Epithelial cell of proximal tubule (primary cell): ENCODE measurements around the gene SCN4A. TPM values are rescaled to one million over a fixed set of nuclear protein-coding genes. Genes with fewer than 3 reads are reported as not detected.

Experiments
- DNase-seq: peaks from one replicate; pipeline ENCODE4 v3.0.0-alpha.2; 2011; ENCODE audit warnings: low read depth
- H3K4me3 ChIP-seq: 2 replicates; pipeline ENCODE4 v1.5.1; 2011; ENCODE audit warnings: low read depth, mild to moderate bottlenecking, low read length
- total RNA-seq: library from RNA; depleted of rRNA; stranded (reverse); fragments of >200 nt; gene quantifications from 2 replicates; pipeline ENCODE4 v1.2.3, GENCODE V29; 2015
- TF ChIP-seq, protein P1 (sequence below): conservative IDR thresholded peaks from 2 replicates; pipeline ENCODE4 v1.5.1; 2012; ENCODE audit warnings: low read depth, mild to moderate bottlenecking, low read length

Gene SCN4A
- total RNA-seq, 1 donor from 2014 or later, result not detected

DNA sequence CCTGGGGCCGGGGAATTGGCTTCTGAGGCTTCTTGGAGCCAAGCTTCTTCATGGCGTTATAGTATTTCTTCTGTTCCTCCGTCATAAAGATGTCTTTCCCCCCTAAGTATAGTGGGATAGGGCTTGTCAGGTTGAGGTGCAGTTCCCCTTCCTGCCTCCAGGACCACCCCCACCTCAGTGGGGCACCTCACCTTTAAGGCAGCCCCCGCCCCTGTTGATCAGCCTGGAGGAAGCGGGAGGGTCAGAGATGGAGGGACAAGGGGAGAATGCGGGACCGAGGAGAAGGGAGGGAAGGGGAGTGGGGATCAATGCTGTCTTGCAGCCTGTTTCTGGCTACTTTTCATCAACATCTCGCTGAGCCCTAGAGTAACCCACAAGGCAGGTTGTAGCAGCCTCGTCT is 29.0 kb downstream of the SCN4A start:
- DNase-seq, result no peak
- H3K4me3 ChIP-seq, result no peak overlapping the region
- TF ChIP-seq, protein P1, sequence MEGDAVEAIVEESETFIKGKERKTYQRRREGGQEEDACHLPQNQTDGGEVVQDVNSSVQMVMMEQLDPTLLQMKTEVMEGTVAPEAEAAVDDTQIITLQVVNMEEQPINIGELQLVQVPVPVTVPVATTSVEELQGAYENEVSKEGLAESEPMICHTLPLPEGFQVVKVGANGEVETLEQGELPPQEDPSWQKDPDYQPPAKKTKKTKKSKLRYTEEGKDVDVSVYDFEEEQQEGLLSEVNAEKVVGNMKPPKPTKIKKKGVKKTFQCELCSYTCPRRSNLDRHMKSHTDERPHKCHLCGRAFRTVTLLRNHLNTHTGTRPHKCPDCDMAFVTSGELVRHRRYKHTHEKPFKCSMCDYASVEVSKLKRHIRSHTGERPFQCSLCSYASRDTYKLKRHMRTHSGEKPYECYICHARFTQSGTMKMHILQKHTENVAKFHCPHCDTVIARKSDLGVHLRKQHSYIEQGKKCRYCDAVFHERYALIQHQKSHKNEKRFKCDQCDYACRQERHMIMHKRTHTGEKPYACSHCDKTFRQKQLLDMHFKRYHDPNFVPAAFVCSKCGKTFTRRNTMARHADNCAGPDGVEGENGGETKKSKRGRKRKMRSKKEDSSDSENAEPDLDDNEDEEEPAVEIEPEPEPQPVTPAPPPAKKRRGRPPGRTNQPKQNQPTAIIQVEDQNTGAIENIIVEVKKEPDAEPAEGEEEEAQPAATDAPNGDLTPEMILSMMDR, result peak; percentile 16

DNA sequence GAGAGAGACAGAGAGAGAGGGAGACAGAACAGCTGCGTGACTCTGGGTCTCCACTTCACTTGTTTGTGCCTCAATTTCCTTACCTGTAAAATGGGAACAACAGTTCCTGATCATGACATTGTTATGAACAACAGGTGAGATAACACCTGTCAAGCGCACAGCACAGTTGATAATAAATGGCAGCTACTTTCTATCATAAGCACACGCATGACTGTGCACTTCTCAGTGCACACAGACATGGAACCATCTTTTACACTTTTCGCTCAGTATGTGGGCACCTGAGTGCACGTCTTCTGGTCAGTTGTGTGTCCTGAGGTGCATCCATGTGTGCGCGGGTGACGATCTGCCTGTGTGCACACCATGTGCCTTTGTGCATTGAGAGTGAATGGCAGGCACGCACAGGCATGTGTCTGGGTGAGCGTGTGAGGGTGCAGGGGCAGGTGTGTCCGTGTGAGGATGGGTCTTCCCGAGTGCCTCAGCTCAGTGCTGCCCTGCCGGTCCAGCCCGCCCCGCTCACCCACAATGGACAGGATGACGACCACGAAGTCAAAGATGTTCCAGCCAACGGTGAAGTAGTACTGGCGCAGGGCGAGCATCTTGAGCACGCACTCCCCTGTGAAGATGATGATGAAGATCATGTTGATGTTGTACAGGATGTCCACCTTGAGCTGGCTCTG is 30.3 kb downstream of the SCN4A start:
- TF ChIP-seq, protein P1, result no peak
- no peak overlapping the region for H3K4me3 ChIP-seq
- DNase-seq, result no peak

DNA sequence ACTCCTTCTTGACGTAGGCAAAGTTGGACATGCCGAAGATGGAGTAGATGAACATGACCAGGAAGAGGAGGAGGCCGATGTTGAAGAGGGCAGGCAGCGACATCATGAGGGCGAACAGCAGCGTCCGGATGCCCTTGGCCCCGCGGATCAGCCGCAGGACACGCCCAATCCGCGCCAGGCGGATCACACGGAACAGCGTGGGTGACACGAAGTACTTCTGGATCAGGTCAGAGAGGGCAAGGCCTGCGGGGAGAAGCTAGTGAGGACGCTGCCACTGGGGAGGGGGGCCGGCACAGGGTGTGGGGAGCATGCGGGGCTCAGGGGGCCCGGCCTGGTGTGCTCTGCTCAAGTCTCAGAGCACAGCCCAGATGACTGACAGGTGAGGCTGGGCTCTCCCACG is 31.0 kb downstream of the SCN4A start:
- TF ChIP-seq, protein P1, result no peak
- DNase-seq, result no peak
- no peak overlapping the region for H3K4me3 ChIP-seq

DNA sequence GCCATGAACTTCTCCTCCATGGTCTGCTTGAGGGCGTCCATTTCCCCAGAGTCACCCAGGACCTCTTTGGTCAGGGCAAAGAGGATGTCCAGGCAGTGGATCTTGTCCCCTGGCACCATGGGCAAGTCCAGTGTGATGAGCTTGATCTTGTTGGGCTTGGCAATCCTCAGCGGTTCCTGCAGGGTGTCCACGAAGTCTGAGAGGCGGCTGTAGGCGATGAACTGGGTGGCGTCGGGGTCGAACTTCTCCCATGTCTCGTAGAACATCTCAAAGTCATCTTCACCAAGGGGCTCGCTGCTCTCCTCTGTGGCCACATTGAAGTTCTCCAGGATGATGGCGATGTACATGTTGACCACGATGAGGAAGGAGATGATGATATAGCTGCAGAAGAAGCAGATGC is 31.6 kb downstream of the SCN4A start:
- no peak overlapping the region for H3K4me3 ChIP-seq
- DNase-seq, result no peak
- TF ChIP-seq, protein P1, result no peak

DNA sequence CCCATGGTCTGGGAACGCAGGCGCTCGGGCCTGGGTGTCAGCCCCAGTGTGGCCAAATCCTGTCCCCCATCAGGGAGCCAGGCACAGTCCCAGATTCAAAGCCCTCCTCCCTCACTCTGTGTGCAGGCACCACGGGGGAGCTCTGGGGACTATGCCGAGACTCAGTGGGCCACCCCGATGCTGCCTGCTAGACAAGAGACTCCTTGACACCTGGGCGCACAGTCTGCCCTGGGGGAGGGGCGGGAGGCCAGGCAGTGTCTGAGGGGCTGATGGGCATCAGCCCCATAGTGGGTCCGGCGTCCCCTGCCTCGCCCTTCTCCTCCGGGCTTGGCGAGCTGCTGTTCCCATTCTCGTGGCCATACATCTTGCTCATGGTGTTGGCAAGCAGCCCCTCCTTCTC is 32.1 kb downstream of the SCN4A start:
- TF ChIP-seq, protein P1, result no peak

DNA sequence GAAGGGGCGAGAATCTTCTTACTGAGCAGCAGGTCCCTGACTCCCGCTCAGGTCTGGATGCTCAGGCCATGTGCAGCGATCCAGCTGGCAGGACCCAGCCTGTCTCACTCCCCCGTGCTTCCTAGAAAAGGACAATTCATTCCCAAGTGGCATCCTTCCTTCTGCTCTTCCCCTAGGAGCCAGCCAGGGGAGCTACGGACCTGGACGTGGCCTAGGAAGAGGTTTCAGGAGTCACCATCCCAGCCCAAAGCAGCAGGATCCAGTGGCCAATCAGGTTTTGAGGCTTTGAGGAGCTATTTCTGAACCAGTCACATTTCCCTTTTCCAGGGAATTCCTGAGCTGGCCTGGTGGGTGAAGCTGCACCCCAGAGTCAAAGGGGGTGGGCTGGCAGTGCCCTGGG is 32.8 kb downstream of the SCN4A start:
- TF ChIP-seq, protein P1, result no peak
- no peak for DNase-seq
- no peak overlapping the region for H3K4me3 ChIP-seq

More for the DNA sequence above, 32.1 kb downstream of the SCN4A start:
- no peak overlapping the region for H3K4me3 ChIP-seq
- DNase-seq, result no peak

DNA sequence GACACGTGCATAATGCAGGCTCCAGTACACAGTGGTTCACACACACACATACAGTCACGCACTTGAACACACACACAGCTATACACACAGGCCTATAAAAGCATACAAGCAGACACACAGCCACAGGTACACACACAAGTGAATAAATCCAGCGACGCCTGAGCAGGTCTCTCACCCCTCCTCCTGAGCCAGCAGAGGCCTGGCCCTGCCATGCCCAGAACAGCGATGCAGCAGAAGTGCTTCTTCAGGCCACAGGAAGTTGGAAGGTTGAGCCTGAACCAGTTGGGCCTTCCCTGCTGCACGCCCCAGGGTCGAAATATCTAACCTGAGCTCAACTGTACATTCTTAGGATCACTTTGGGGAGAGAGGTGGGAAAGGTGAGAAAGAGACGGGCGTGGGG is 33.3 kb downstream of the SCN4A start:
- TF ChIP-seq, protein P1, result no peak
- H3K4me3 ChIP-seq, result no peak overlapping the region
- no peak for DNase-seq
